A549 (cell line): ENCODE results near the gene IL3RA. TPM values are rescaled to one million over a fixed set of nuclear protein-coding genes. Genes with fewer than 3 reads are reported as not detected.
A peak's percentile ranks its signal among the peaks of the same experiment; 100 is the strongest.

Experiments
- ATAC-seq, 2 experiments: fragments of 200-7000 bp in 1 of 2; fragments of >200 bp in 1 of 2; cut with Nextera tagmentation in 1 of 2; cut with Tn5 transposase in 1 of 2; 3 replicates each; pipeline versions ENCODE4 v1.8.0 to v1.9.1; 2018 to 2020; ENCODE audit warnings: mild to moderate bottlenecking in 1 of 2, moderate library complexity in 1 of 2
- CTCF ChIA-PET: fragments of 300-600 bp; sonication (Branson Sonifier 250); formaldehyde crosslinking; extraction: SDS; loops from one replicate; lab custom pipeline; 2021; ENCODE audit warnings: antibody characterized with exemption, inconsistent platforms; lab: Yijun Ruan, JAX
- POLR2A ChIA-PET: fragments of 350-600 bp; formaldehyde crosslinking; extraction: SDS; loops from one replicate; lab custom pipeline; 2021; ENCODE audit warnings: antibody characterized with exemption, inconsistent platforms; lab: Yijun Ruan, JAX
- DNase-seq, 2 experiments: peaks; one replicate each; pipeline versions ENCODE4 v3.0.0 to v3.0.0-alpha.2; 2011 to 2016; ENCODE audit warnings: low read depth in 1 of 2, low spot score in 1 of 2
- FAIRE-seq: peaks from 2 replicates; lab custom pipeline; 2011; peaks lifted over from hg19 to GRCh38; lab: Jason Lieb, UNC
- H3K27ac ChIP-seq, 2 experiments: fragments of >200 bp; sonication (Bioruptor Twin); formaldehyde crosslinking; 3 replicates each; pipeline ENCODE4 v1.5.1; 2016 to 2017
- H3K4me1 ChIP-seq: fragments of >200 bp; sonication (Bioruptor Twin); formaldehyde crosslinking; 3 replicates; pipeline ENCODE4 v1.6.1; 2016
- H3K4me2 ChIP-seq: fragments of >200 bp; sonication (Bioruptor Twin); formaldehyde crosslinking; 3 replicates; pipeline ENCODE4 v1.6.1; 2016
- H3K4me3 ChIP-seq: fragments of >200 bp; sonication (Bioruptor Twin); formaldehyde crosslinking; 3 replicates; pipeline ENCODE4 v1.5.1; 2016
- H3K9me3 ChIP-seq: fragments of >200 bp; sonication (Bioruptor Twin); formaldehyde crosslinking; 3 replicates; pipeline ENCODE4 v1.6.1; 2016
- CBX2 ChIP-seq: fragments of 200-600 bp; sonication (generic); IDR thresholded peaks from 2 replicates; pipeline ENCODE4 v1.6.1; 2016; ENCODE audit warnings: low read depth, mild to moderate bottlenecking, borderline replicate concordance
- CHD4 ChIP-seq: fragments of 200-600 bp; sonication (generic); IDR thresholded peaks from 2 replicates; pipeline ENCODE4 v1.6.1; 2016; ENCODE audit warnings: antibody characterized with exemption, mild to moderate bottlenecking, borderline replicate concordance
- FOSB ChIP-seq: fragments of 250-450 bp; sonication (Bioruptor Pico); IDR thresholded peaks from 2 replicates; pipeline ENCODE4 v1.5.0; 2020; ENCODE audit warnings: mild to moderate bottlenecking, moderate library complexity
- FOXS1 ChIP-seq: fragments of 250-450 bp; sonication (Bioruptor Pico); IDR thresholded peaks from 2 replicates; pipeline ENCODE4 v1.5.0; 2020; ENCODE audit warnings: mild to moderate bottlenecking, moderate library complexity
- HDAC2 ChIP-seq: fragments of 200-600 bp; sonication (generic); IDR thresholded peaks from 2 replicates; pipeline ENCODE4 v1.6.1; 2016
- JUNB ChIP-seq: fragments of >200 bp; sonication (Bioruptor Twin); formaldehyde crosslinking; IDR thresholded peaks from 2 replicates; pipeline ENCODE4 v1.6.1; 2016
- KDM1A ChIP-seq: fragments of 200-600 bp; sonication (generic); IDR thresholded peaks from 2 replicates; pipeline ENCODE4 v1.6.1; 2016; ENCODE audit warnings: low read depth, mild to moderate bottlenecking
- KDM5A ChIP-seq: fragments of 200-600 bp; sonication (generic); IDR thresholded peaks from 2 replicates; pipeline ENCODE4 v1.6.1; 2016; ENCODE audit warnings: antibody characterized with exemption, mild to moderate bottlenecking
- MYC ChIP-seq: IDR thresholded peaks from 2 replicates; pipeline ENCODE4 v1.6.1; 2012; ENCODE audit warnings: mild to moderate bottlenecking, inconsistent platforms, low read length, improper control_type of control experiment, borderline replicate concordance
- NR3C1 ChIP-seq: fragments of >200 bp; sonication (Bioruptor Twin); formaldehyde crosslinking; IDR thresholded peaks from 3 replicates; pipeline ENCODE4 v1.6.1; 2017
- PHF8 ChIP-seq: fragments of 200-600 bp; sonication (generic); IDR thresholded peaks from 2 replicates; pipeline ENCODE4 v1.6.1; 2016; ENCODE audit warnings: low read depth, mild to moderate bottlenecking, antibody characterized with exemption, moderate library complexity, borderline replicate concordance
- POLR2A ChIP-seq: IDR thresholded peaks from 2 replicates; pipeline ENCODE4 v1.6.1; 2012; ENCODE audit warnings: mild to moderate bottlenecking, low read length
- RNF2 ChIP-seq: fragments of 200-600 bp; sonication (generic); IDR thresholded peaks from 2 replicates; pipeline ENCODE4 v1.6.1; 2016; ENCODE audit warnings: low read depth, mild to moderate bottlenecking, antibody characterized with exemption, moderate library complexity, borderline replicate concordance
- TP53 ChIP-seq: fragments of 250-450 bp; sonication (Bioruptor Pico); IDR thresholded peaks from 2 replicates; pipeline ENCODE4 v1.5.0; 2021; ENCODE audit warnings: mild to moderate bottlenecking, moderate library complexity
- ZC3H11A ChIP-seq: fragments of 450-650 bp; IDR thresholded peaks from 2 replicates; pipeline ENCODE4 v1.6.1; 2014; ENCODE audit warnings: antibody characterized with exemption, mild to moderate bottlenecking
- ZFP36 ChIP-seq: fragments of 450-650 bp; IDR thresholded peaks from 2 replicates; pipeline ENCODE4 v1.6.1; 2014; ENCODE audit warnings: borderline replicate concordance; ENCODE audit not compliant: partially characterized antibody
- ZSCAN20 ChIP-seq: fragments of 250-450 bp; sonication (Bioruptor Pico); IDR thresholded peaks from 2 replicates; pipeline ENCODE4 v1.8.0; 2022; ENCODE audit warnings: mild to moderate bottlenecking, moderate library complexity
- WGBS: methylation state at CpG from one replicate; pipeline ENCODE4 v1.1.6; 2017; ENCODE audit errors: missing lambda C conversion rate; 5-methylcytosine and 5-hydroxymethylcytosine counted together
- polyA plus RNA-seq, 4 experiments: library from polyadenylated mRNA; depleted of rRNA in 3 of 4; stranded (reverse); fragments of >200 nt; fragmentation: RNase III in 1 of 4; extraction: RNeasy Plus Mini Kit Qiagen cat#74134 plus additional on column Dnase treatment in 1 of 4; gene quantifications; 2 replicates in 3 of 4; 3 replicates in 1 of 4; pipeline ENCODE4 v1.2.3, GENCODE V29; 2011 to 2017
- TF ChIP-seq, protein P1 (sequence below): IDR thresholded peaks from 2 replicates; pipeline ENCODE4 v1.6.1; 2012
- TF ChIP-seq, protein P2 (sequence below): fragments of >200 bp; sonication (Bioruptor Twin); formaldehyde crosslinking; IDR thresholded peaks from 2 replicates; pipeline ENCODE4 v1.6.1; 2016
- TF ChIP-seq, protein P3 (sequence below): IDR thresholded peaks from 2 replicates; pipeline ENCODE4 v1.6.1; 2012; ENCODE audit warnings: low read depth, borderline replicate concordance
- TF ChIP-seq, protein P4 (sequence below): fragments of 450-650 bp; IDR thresholded peaks from 2 replicates; pipeline ENCODE4 v1.6.1; 2014; ENCODE audit warnings: antibody characterized with exemption

IL3RA gene
- polyA plus RNA-seq, 2 of the 4 experiments (the other 2 are of a cell fraction): 0.31 TPM; not detected in 1

DNA sequence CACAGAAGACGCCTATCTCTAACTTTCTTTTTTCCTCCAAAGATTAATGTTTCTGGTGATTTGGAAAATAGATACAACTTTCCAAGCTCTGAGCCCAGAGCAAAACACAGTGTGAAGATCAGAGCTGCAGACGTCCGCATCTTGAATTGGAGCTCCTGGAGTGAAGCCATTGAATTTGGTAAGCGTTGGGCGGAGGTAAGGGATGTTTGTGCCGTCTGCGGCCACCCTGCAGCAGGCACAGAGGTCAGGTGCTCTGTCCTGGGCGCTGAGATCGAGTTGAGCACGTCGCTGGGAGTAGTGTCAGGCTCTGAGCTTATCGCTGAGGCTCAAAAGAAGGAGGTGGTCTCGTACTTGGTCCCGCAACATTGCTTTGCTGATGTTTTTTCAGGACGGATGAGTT is 36.1 kb upstream of the IL3RA start:
- peaks cover 11% of the 10 kb centered on the region; the same call in 2 of the 3 replicates for H3K9me3 ChIP-seq
- H3K4me2 ChIP-seq: no peak overlapping the region
- no peak overlapping the region for H3K4me3 ChIP-seq
- H3K4me1 ChIP-seq: no peaks in the 10 kb centered on the region
- FAIRE-seq: no peak
- DNase-seq: no peak
- H3K27ac ChIP-seq: no peak overlapping the region
- POLR2A ChIA-PET: no interaction called here
- TF ChIP-seq ZFP36 (no peak), POLR2A (no peak)
- 73% methylated on average over 15 of the region's 15 CpGs for WGBS
- CTCF ChIA-PET: no interaction called here
- no peak for ATAC-seq

DNA sequence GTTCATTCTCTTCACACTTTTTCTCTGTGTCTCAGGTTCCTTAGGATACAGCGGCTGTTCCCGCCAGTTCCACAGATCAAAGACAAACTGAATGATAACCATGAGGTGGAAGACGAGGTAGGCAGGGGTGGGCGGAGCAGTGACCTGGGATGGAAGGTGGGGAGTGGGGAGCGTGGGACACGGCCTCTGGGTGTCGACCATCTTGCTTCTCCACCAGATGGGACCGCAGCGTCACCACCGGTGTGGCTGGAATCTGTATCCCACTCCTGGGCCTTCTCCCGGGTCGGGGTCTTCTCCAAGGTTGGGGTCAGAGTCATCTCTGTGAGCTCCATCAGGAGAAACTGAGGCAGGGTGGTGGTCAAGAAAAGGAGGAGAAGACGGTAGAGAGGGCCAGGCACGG is 31.2 kb upstream of the IL3RA start:
- ChIA-PET CTCF (no interaction called here), POLR2A (no interaction called here)
- Histone ChIP-seq H3K4me3 (no peak overlapping the region), H3K9me3 (no peaks in the 10 kb centered on the region), H3K4me2 (no peak overlapping the region), H3K4me1 (no peaks in the 10 kb centered on the region), H3K27ac (no peak overlapping the region)
- ATAC-seq: no peak
- TF ChIP-seq, protein P1, sequence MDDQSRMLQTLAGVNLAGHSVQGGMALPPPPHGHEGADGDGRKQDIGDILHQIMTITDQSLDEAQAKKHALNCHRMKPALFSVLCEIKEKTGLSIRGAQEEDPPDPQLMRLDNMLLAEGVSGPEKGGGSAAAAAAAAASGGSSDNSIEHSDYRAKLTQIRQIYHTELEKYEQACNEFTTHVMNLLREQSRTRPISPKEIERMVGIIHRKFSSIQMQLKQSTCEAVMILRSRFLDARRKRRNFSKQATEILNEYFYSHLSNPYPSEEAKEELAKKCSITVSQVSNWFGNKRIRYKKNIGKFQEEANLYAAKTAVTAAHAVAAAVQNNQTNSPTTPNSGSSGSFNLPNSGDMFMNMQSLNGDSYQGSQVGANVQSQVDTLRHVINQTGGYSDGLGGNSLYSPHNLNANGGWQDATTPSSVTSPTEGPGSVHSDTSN: no peak
- TF ChIP-seq KDM5A: no peak
- TF ChIP-seq KDM1A: no peak
- TF ChIP-seq, protein P2, sequence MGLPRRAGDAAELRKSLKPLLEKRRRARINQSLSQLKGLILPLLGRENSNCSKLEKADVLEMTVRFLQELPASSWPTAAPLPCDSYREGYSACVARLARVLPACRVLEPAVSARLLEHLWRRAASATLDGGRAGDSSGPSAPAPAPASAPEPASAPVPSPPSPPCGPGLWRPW: no peak
- TF ChIP-seq POLR2A: no peak
- TF ChIP-seq, protein P3, sequence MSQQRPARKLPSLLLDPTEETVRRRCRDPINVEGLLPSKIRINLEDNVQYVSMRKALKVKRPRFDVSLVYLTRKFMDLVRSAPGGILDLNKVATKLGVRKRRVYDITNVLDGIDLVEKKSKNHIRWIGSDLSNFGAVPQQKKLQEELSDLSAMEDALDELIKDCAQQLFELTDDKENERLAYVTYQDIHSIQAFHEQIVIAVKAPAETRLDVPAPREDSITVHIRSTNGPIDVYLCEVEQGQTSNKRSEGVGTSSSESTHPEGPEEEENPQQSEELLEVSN: no peak
- no peak for TF ChIP-seq RNF2
- TF ChIP-seq NR3C1: no peak
- TF ChIP-seq PHF8: no peak
- TF ChIP-seq FOXS1 (CRISPR knock-in tag): no peak
- no peak for TF ChIP-seq TP53 (CRISPR knock-in tag)
- no peak for TF ChIP-seq ZSCAN20
- no peak for TF ChIP-seq MYC
- no peak for TF ChIP-seq JUNB
- TF ChIP-seq FOSB (CRISPR knock-in tag): no peak
- TF ChIP-seq, protein P4, sequence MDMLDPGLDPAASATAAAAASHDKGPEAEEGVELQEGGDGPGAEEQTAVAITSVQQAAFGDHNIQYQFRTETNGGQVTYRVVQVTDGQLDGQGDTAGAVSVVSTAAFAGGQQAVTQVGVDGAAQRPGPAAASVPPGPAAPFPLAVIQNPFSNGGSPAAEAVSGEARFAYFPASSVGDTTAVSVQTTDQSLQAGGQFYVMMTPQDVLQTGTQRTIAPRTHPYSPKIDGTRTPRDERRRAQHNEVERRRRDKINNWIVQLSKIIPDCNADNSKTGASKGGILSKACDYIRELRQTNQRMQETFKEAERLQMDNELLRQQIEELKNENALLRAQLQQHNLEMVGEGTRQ: no peak
- TF ChIP-seq ZC3H11A: no peak
- WGBS: 91% methylated on average over 14 of the region's 14 CpGs
- no peak for FAIRE-seq
- DNase-seq: no peak

DNA sequence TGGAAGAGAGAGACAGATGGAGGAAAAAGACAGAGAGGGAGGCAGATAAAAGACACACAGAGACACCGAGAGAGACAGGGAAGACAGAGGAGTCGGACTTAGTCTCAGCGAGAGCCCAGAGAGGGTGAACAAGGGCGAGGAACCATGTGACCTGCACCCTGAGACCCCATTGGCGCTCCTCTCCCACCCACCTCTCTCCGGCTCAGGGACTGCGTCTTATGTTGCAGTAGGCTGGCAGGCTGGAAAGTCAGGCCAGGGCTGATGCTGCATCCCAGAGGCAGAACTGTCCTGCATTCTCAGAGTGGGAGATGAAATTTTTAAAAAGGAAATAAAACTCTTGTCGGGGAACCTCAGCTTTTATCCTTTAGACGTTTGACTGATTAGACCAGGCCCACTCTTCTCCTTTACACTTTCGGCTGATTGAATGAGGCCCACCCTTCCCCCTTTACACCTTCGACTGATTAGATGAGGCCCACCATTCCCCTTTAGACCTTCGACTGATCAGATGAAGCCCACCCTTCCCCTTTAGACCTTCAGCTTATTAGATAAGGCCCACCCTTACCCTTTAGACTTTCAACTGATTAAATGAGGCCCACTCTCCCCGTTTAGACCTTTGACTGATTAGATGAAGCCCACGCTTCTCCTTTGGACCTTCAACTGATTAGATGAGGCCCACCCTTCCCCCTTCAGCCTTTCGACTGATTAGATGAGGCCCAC is 29.5 kb upstream of the IL3RA start:
- ChIA-PET POLR2A (no interaction called here), CTCF (no interaction called here)
- ATAC-seq (peak; percentile 47 to 61; a peak in 4 of 6 replicates), DNase-seq (no peak), FAIRE-seq (peak; percentile 49)
- Histone ChIP-seq H3K4me3 (no peak overlapping the region), H3K4me2 (no peak overlapping the region), H3K27ac (no peak overlapping the region), H3K4me1 (no peaks in the 10 kb centered on the region), H3K9me3 (no peaks in the 10 kb centered on the region)
- WGBS: 83% methylated on average over 15 of the region's 15 CpGs
- no peak for TF ChIP-seq CBX2
- TF ChIP-seq KDM1A: peak; percentile 32
- TF ChIP-seq CHD4: peak; percentile 58; the same call in 1 of the 2 replicates
- peak; percentile 46; the same call in 1 of the 2 replicates for TF ChIP-seq HDAC2
